ENCODE results near the gene MYZAP. TPM values are rescaled to one million over a fixed set of nuclear protein-coding genes. Genes with fewer than 3 reads are reported as not detected.

The MYZAP gene
- total RNA-seq, 2 donors from 2014 or later = 0.22 to 0.33 TPM

GRCh38 chr15:57685306-57686095, 93.8 kb downstream of the MYZAP start:
- no peak for TF ChIP-seq CTCF (conservative IDR thresholded peaks at IDR 0.05)
- WGBS, 2 experiments (ENCODE audit: insufficient coverage in 1 of 2, insufficient read length in 1 of 2) = 77 to 83% methylated on average over 6 to 7 of the region's 7 CpGs
- Mint-ChIP-seq H3K27ac (no peak overlapping the region), H3K36me3 (ENCODE audit: low read depth) (no peaks in the 10 kb centered on the region), H3K27me3 (ENCODE audit: insufficient read depth) (no peaks in the 10 kb centered on the region), H3K4me3 (no peak overlapping the region), H3K9me3 (no peaks in the 10 kb centered on the region), H3K4me1 (no peaks in the 10 kb centered on the region)
- no peaks in the 10 kb centered on the region for H3K9me3 ChIP-seq (ENCODE audit: control insufficient read depth, low read length)
- no peaks in the 10 kb centered on the region for H3K36me3 ChIP-seq (ENCODE audit: control insufficient read depth, insufficient read depth, low read length)
- no peaks in the 10 kb centered on the region for H3K27me3 ChIP-seq (ENCODE audit: control insufficient read depth, insufficient read depth, low read length, poor library complexity, severe bottlenecking)
- no peaks in the 10 kb centered on the region for H3K4me1 ChIP-seq (ENCODE audit: control insufficient read depth, insufficient read depth, low read length)
- H3K9ac ChIP-seq (ENCODE audit: extremely low read depth, low read length, poor library complexity, severe bottlenecking) = no peak overlapping the region
- no peak overlapping the region for H3K27ac ChIP-seq (ENCODE audit: low read depth, low read length)
- no peak for DNase-seq
- H3K4me3 ChIP-seq (ENCODE audit: low read length) = no peak overlapping the region

- H3K36me3 Mint-ChIP-seq (ENCODE audit: low read depth) = no peaks in the 10 kb centered on the region
- H3K4me1 ChIP-seq (ENCODE audit: control insufficient read depth, insufficient read depth, low read length) = no peaks in the 10 kb centered on the region
- WGBS, 2 experiments (ENCODE audit: insufficient coverage in 1 of 2, insufficient read length in 1 of 2) = 88 to 100% methylated on average over 3 to 4 of the region's 4 CpGs
- no peaks in the 10 kb centered on the region for H3K36me3 ChIP-seq (ENCODE audit: control insufficient read depth, insufficient read depth, low read length)
- H3K4me3 ChIP-seq (ENCODE audit: low read length) = no peak overlapping the region
- no peak for TF ChIP-seq CTCF (conservative IDR thresholded peaks at IDR 0.05)
- H3K4me1 Mint-ChIP-seq = no peaks in the 10 kb centered on the region
- H3K27ac ChIP-seq (ENCODE audit: low read depth, low read length) = no peak overlapping the region
- no peaks in the 10 kb centered on the region for H3K9me3 ChIP-seq (ENCODE audit: control insufficient read depth, low read length)
- no peaks in the 10 kb centered on the region for H3K27me3 Mint-ChIP-seq (ENCODE audit: insufficient read depth)
- no peaks in the 10 kb centered on the region for H3K9me3 Mint-ChIP-seq
- no peak overlapping the region for H3K4me3 Mint-ChIP-seq
- H3K27me3 ChIP-seq (ENCODE audit: control insufficient read depth, insufficient read depth, low read length, poor library complexity, severe bottlenecking) = no peaks in the 10 kb centered on the region
- H3K9ac ChIP-seq (ENCODE audit: extremely low read depth, low read length, poor library complexity, severe bottlenecking) = no peak overlapping the region
- H3K27ac Mint-ChIP-seq = no peak overlapping the region
- no peak for DNase-seq
Measured at GRCh38 chr15:57686657-57687056, 95.0 kb downstream of the MYZAP start.

- Mint-ChIP-seq H3K4me1 (no peaks in the 10 kb centered on the region), H3K9me3 (no peaks in the 10 kb centered on the region), H3K36me3 (ENCODE audit: low read depth) (no peaks in the 10 kb centered on the region), H3K4me3 (no peak overlapping the region), H3K27ac (no peak overlapping the region), H3K27me3 (ENCODE audit: insufficient read depth) (no peaks in the 10 kb centered on the region)
- Histone ChIP-seq H3K9ac (ENCODE audit: extremely low read depth, low read length, poor library complexity, severe bottlenecking) (no peak overlapping the region), H3K4me1 (ENCODE audit: control insufficient read depth, insufficient read depth, low read length) (no peaks in the 10 kb centered on the region), H3K36me3 (ENCODE audit: control insufficient read depth, insufficient read depth, low read length) (no peaks in the 10 kb centered on the region), H3K27ac (ENCODE audit: low read depth, low read length) (no peak overlapping the region), H3K27me3 (ENCODE audit: control insufficient read depth, insufficient read depth, low read length, poor library complexity, severe bottlenecking) (no peaks in the 10 kb centered on the region), H3K9me3 (ENCODE audit: control insufficient read depth, low read length) (no peaks in the 10 kb centered on the region), H3K4me3 (ENCODE audit: low read length) (no peak overlapping the region)
- 91 to 93% methylated on average over 6 of the region's 6 CpGs for WGBS, 2 experiments (ENCODE audit: insufficient coverage in 1 of 2, insufficient read length in 1 of 2)
- no peak for TF ChIP-seq CTCF (conservative IDR thresholded peaks at IDR 0.05)
- no peak for DNase-seq
Measured at GRCh38 chr15:57690341-57690966, 98.8 kb downstream of the MYZAP start.

Data from endodermal cell (in vitro differentiated cells).